Right renal cortex interstitium (tissue), 3 donors: ENCODE data around the gene NKIRAS2. TPM values are rescaled to one million over a fixed set of nuclear protein-coding genes. Genes with fewer than 3 reads are reported as not detected.

Source experiments
- DNase-seq, 3 donors: peaks; one replicate each; pipeline ENCODE4 v3.0.0-alpha.2; 2013; ENCODE audit warnings: low read depth in 3 of 3, low spot score in 2 of 3
- polyA plus RNA-seq, 3 donors: library from polyadenylated mRNA; unstranded; fragments of 120-200 nt; gene quantifications; one replicate each; pipeline ENCODE4 v1.2.1, GENCODE V29; 2013; ENCODE audit not compliant: insufficient read length in 3 of 3

Gene NKIRAS2
- polyA plus RNA-seq, 3 donors = 42.9 to 49.9 (median 49.0) TPM

GRCh38 chr17:42025936-42026335 is 6.0 kb downstream of the NKIRAS2 start:
- DNase-seq = no peak

DNA sequence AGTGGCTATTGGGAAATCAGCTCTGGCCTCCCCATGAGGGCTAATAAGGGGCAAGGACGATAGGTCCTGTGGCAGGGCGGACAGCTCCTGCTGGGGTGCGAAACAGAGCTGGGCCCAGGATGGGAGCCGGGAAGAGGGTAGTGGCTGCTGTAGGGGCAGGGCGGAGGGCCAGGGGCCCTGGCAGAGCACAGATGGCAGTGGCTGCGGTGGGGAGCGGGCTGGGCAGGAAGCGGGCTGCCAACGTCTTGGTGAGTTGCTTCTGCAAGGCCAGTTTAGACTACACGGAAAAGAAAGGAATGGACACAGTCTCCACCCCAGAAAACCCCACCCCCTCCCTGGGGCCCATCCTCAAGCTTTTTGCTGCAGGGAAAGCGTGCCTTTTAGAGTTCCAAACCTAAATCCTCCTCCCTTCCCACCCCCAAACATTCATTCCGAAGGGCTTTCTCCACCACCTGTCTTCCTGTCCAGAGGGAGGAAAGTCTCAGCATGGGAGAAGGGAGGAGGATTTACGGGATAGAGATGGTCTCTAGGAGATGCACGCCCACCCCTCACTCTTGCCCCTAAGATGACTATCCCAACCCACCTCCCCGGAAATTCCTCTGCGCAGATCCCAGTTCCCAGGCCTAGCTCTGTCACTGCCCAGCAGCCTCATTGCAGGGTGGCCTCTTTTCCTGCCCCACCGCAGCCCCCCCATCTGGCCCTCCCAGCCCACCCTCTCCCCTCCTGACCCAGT is 7.1 kb downstream of the NKIRAS2 start:
- DNase-seq = no peak

DNA sequence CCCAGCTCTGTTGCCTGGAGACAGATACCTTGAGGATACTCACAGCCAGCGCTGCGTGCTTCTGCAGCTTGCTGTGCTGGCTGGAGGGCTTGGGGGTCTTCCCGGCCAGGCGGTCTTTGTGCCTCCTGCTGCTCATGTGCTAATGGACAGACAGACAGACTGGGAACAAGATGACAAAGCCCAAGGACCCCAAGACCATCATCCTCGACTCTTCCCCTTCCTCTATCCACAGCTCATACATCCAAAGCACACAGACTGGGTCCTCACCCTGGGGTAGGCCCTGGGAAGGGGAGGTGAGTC is 7.7 kb downstream of the NKIRAS2 start:
- DNase-seq = no peak

DNA sequence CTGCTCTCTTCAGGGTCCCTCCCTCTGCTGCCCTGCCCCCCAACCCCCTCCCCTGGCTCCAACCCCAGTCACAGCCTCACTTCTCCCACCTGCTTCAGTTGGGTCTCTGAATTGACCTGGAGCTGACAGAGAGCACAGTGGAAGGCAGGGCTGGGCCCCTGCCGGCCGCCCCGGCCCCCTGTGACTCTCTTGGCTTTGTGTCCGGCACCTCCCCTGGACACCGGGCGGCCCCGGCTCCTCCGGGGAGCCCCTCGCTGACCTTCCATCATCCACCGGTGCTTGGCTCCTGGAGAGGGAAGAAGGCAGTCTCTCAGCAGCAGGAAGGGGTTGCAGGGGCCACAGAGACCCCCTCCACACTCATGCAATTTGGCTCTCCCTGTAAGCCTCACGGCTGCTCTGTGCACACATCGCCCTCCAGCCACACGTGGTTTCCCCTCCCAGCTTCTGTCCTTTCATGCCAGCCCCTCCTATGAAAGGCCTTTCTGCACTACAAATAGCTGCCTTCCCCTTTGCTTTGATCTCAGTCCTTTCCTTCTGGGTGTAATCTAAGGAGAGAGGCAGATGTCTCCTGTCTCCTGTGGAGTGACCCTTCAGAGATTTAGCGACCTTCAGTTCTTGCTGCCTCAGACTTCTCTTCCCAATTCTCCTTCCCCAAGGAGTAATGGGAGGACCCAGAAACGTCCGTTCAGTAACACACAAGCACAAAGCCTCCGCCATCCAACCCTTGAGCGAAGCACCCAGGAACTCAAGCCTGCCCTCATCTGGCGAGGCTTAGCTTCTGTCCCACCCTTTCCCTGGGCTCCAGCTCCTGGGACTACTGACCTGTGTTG is 8.3 kb downstream of the NKIRAS2 start:
- no peak for DNase-seq

GRCh38 chr17:42028791-42029127 is 8.9 kb downstream of the NKIRAS2 start:
- DNase-seq = no peak

DNA sequence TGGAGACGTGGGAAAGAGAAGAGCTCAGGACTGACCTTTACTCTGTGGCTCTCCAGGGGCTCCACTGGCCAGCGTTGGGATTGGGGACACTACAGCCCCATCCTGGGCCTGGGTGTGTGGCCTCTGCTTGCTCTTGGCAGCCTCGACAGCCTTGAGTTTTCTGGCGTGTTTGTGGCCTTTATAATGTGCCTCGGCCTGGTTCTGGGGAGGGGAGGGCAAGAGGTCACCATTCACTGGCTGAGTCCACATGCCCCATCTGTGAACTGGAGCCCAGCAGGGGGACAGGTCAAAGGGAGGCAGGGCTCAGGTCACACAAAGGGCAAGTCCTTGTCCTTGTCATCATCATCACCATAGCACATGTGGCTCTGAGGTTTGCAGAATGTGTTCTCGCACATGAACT is 11.7 kb downstream of the NKIRAS2 start:
- no peak for DNase-seq

GRCh38 chr17:42034059-42034458 is 14.2 kb downstream of the NKIRAS2 start:
- no peak for DNase-seq

DNA sequence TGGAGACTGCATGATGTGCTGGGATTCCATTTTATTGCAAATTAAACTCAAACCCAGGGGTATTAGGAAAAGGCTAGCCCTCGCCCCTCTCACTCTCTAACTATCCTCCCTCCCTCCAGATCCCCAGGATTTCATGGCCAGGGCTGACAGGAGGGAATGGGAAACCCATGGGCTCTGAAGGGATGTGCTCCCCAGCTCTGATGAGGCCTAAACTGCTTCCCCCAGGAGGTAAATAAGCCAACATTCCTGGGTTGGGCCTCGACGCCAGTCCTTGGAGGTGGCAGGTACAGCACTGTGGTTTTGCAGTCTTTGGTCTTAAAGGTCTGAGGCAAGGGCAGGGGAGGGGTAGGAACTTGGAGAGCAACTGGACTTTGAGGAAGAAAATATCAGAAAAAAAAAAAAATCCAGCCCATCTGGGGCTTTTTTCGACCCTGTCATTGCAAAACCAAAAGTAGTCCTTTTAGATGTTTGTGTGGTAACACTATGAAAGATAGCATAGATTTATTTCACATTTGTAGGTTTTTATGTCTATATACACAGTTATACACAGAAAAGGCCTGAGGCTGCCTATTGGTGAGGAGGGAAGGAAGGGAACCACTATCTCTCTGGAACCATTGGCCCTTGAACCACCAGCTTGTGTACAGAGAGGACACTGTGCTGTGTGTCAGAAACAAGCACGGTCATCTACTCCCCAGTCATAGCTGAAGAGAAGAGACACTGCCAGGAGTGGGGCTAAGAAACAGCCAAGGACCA is 18.5 kb downstream of the NKIRAS2 start:
- no peak for DNase-seq

DNA sequence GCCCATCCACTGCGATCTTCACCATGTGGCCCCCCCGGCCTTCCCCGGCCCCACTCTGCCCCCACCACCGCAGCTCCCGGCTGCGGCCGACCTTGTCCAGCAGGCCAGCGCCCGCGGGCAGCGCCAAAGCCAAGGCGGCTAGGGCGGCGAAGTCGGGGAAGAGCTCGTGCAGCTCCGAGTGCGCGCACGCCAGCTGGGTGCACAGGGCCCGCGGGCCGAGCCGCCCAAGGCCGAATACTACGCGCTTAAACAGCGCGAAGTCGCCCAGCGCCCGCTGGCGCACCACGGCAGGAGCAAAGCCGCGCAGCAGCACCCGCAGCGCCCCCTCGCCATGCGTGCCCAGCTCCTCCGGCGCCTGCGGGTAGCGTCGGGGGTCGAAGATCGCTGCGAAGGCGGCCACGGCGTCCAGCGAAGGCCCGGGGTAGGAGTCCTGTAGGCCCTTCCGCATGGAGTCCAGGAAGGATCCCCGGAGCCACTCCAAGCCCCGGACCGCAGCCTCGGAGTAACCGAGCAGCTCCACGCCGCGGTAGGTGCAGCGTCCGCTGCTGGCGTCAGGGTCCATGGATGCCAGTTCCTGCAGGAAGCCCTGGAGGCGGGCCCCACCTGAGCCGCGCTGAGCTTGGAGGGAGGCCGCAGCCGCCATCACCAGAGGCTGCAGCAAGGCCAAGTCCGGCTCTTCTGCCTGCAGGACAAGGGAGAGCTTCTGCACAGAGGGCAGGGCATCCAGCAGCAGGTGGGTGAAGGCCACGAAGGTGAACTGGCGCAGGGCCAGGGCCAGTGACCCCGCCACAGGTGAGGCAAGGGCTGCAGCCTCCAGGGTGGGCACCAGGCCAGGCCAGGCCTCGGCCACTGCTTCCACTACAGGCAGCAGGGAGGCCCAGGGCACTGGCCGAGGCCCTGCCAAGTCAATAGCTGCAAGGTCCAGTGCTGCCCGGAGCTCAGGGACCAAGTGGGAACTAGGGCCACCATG is 20.2 kb downstream of the NKIRAS2 start:
- DNase-seq = no peak

DNA sequence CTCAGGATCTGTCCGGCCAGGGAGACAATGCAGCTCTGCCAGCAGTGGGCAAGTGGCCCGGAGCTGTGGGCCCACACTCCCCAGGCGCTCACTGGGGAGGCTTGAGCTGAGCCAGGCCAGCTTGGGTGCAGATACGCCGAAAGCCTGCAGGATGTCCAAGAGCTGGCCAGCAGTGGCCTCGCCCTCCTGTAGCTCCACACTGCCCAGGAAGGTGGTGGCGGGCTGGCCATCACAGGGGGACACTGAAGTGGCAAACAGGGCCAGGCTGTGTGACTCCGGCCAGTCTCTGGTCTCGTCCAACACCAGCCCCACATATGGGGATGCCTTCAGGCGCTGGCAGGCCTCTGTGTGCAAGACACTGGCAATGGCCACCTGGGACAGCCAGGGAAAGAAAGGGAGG is 20.9 kb downstream of the NKIRAS2 start:
- DNase-seq = no peak

DNA sequence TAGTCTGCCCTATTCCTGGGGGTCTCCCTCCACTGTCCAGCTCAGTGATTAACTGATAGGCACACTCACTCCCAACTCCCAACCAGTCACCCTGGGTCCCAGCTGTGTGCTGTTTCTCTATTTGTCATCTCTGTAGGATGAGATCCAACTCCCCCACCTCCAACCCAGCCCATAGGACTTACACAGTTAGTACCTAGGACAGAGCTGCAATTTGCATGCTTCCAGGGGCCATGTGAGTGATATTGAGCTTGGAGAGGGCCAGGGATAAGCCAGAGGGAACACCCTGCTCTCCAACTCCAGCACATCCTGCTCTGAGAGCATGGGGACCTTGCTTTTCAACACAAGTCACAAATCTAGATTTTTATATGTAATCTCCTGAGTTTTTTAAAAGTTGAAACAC is 21.7 kb downstream of the NKIRAS2 start:
- DNase-seq = no peak

DNA sequence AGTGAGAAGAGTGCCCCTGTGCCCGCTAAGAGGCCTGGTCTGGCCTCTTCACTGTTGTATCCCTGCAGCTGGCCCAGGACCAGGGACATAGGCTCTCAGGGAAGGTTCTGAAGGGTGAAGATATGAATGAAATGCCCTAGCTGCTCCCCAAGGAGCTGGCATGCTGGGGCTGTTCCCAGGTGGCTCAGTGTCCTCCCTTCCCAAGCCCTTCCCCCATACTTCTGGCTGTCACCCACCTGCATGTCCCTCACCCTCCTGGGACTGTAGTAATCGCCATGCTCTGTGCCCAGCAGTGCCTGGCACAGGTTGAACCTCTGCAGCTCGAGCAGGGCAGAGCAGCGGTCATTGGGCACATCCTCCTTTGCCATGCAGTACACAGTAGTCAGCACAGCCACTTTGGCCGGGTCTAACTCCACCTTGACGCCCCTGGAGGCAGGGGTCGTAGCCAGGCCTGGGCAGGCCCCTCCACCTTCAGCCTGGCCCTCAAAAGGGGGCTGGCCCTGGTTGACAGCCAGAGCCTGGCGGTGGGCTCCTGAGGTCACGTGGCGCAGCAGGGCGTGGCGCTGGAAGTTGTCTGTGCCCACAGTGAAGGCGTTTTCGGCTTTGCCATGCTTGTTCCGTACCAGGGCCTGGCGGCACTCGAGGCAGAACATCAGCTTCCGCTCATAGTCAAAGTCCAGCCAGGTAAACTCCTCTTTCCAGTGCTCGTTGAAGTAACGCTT is 22.9 kb downstream of the NKIRAS2 start:
- no peak for DNase-seq

- DNase-seq = no peak
Measured at GRCh38 chr17:42045719-42046118, 25.8 kb downstream of the NKIRAS2 start.

DNA sequence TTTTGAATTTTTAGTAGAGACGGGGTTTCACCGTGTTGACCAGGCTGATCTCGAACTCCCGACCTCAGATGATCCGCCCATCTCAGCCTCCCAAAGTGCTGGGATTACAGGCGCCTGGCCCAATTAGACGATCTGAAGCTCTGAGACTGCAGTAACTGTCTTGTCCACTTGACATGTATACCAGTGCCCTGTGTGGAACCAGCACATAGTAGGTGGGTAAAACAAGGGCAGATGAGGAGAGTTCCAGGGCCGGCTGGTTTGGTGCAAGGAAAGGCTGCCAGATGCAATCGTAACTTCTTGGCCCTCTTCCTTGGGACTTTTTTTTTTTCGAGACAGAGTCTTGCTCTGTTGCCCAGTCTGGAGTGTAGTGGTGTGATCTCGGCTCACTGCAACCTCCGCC is 27.5 kb downstream of the NKIRAS2 start:
- DNase-seq = no peak

DNA sequence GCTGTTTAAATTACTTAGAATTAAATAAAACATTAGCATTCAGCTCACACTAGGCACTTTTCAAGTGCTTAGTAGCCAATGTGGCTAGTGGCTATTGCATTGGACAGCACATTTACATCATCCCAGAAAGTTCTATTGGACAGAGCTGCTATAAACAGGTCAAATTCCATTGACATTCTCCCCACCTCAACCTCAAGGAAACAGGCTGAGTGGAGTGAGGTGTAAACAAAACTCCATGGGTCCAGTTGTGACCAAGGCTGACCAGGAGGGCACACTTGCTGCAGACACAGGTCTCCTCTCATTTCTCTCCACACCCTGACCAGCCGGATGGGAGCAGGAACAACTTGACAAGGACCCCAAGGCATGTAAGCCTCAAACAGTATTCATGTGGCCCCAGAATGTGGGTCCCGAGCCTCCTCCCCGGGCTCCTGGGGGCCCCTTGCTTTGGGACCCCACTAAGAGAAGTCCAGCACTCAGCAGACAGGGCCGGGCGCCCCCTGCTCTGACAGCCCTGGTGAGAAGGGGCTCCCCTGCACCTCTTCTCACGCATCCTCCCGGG is 30.0 kb downstream of the NKIRAS2 start:
- no peak for DNase-seq

GRCh38 chr17:42050393-42051012 is 30.6 kb downstream of the NKIRAS2 start, which contains the start of gene C17orf113:
Gene C17orf113, minus strand, starts transcription at chr17:42050601. Its CDS starts 7,225 bp downstream, at chr17:42043376.
- no peak for DNase-seq

- no peak for DNase-seq
Measured at GRCh38 chr17:42051013-42051400, 31.1 kb downstream of the NKIRAS2 start.

DNA sequence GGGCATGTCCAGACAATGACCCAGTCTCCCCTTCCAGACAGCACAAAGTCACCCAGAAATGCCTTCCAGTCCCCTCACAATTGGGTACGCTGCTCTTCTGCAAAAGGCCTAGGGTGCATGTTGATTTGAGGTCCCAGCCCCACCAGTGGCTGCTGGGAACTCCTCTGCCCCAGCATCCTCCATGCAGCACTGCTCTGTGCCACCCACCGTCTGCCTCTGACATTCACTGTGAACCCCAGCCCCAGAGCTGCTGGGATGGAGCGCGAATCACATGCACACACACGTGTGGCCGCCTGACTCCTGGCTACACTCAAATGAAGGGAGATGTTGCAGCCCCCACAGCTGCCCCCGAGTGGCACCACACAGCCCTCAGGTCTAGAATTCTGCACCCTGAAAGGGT is 31.8 kb downstream of the NKIRAS2 start:
- no peak for DNase-seq

- DNase-seq = no peak
Measured at GRCh38 chr17:42052346-42052877, 32.5 kb downstream of the NKIRAS2 start.
